CD14-positive monocyte (primary cell): Measurements from ENCODE around the gene TRMT5. TPM values are rescaled to one million over a fixed set of nuclear protein-coding genes. Genes with fewer than 3 reads are reported as not detected.

Experiments used
- DNase-seq, 3 donors: peaks; one replicate each; pipeline ENCODE4 v3.0.0-alpha.2; 2011 to 2022
- H2AFZ ChIP-seq: 2 replicates; pipeline ENCODE4 v1.6.0; 2012; ENCODE audit warnings: mild to moderate bottlenecking, low read depth, low read length, inconsistent platforms; ENCODE audit not compliant: insufficient read depth, poor library complexity, severe bottlenecking
- H3K27ac ChIP-seq, 2 donors: 1 replicate in 1 of 2; 2 replicates in 1 of 2; pipeline ENCODE4 v1.5.1; 2012 to 2013; ENCODE audit warnings: low read length in 2 of 2, control low read depth in 1 of 2, inconsistent platforms in 1 of 2, low read depth in 1 of 2, mild to moderate bottlenecking in 1 of 2
- H3K27me3 ChIP-seq, 2 donors: one replicate each; pipeline versions ENCODE4 v1.6.0 to v1.6.1; 2011 to 2013; ENCODE audit warnings: low read length in 2 of 2; ENCODE audit not compliant: control insufficient read depth in 2 of 2, insufficient read depth in 2 of 2
- H3K36me3 ChIP-seq, 2 donors: replicated peaks in 1 of 2; 1 replicate in 1 of 2; 2 replicates in 1 of 2; pipeline versions ENCODE4 v1.5.1 to v1.6.1; 2012 to 2013; ENCODE audit warnings: low read length in 2 of 2, control low read depth in 1 of 2, inconsistent platforms in 1 of 2, mild to moderate bottlenecking in 1 of 2; ENCODE audit not compliant: insufficient read depth in 2 of 2, control insufficient read depth in 1 of 2
- H3K4me1 ChIP-seq, 2 donors: 1 replicate in 1 of 2; 2 replicates in 1 of 2; pipeline versions ENCODE4 v1.5.1 to v1.6.1; 2012 to 2013; ENCODE audit warnings: low read length in 2 of 2, control low read depth in 1 of 2, inconsistent platforms in 1 of 2, mild to moderate bottlenecking in 1 of 2, moderate library complexity in 1 of 2; ENCODE audit not compliant: insufficient read depth in 2 of 2, control insufficient read depth in 1 of 2
- H3K4me2 ChIP-seq: replicated peaks from 2 replicates; pipeline ENCODE3; 2012; ENCODE audit warnings: low read length, moderate library complexity, mild to moderate bottlenecking; ENCODE audit not compliant: poor library complexity, severe bottlenecking; ENCODE audit errors: extremely low read depth
- H3K4me3 ChIP-seq, 3 experiments: fragments of 200-600 bp in 1 of 3; sonication (generic) in 1 of 3; replicated peaks in 1 of 3; 1 replicate in 2 of 3; 2 replicates in 1 of 3; pipeline ENCODE4 v1.5.1; 2011 to 2013; ENCODE audit warnings: low read length in 3 of 3, mild to moderate bottlenecking in 3 of 3, control low read depth in 2 of 3, low read depth in 2 of 3, inconsistent platforms in 1 of 3, moderate library complexity in 1 of 3
- H3K79me2 ChIP-seq: 2 replicates; pipeline ENCODE4 v1.6.0; 2012; ENCODE audit warnings: mild to moderate bottlenecking, control low read depth, inconsistent platforms, low read length, moderate library complexity; ENCODE audit not compliant: insufficient read depth
- H3K9ac ChIP-seq: 2 replicates; pipeline ENCODE4 v1.6.0; 2017; ENCODE audit warnings: low read length, mild to moderate bottlenecking; ENCODE audit not compliant: insufficient read depth, poor library complexity, severe bottlenecking
- H3K9me3 ChIP-seq, 2 donors: replicated peaks in 1 of 2; 1 replicate in 1 of 2; 2 replicates in 1 of 2; pipeline versions ENCODE4 v1.5.1 to v1.6.1; 2012 to 2013; ENCODE audit warnings: low read length in 2 of 2, control low read depth in 1 of 2; ENCODE audit not compliant: control insufficient read depth in 1 of 2, insufficient read depth in 1 of 2
- H4K20me1 ChIP-seq: 2 replicates; pipeline ENCODE4 v1.6.0; 2012; ENCODE audit warnings: mild to moderate bottlenecking, low read length, control low read depth, moderate library complexity; ENCODE audit not compliant: insufficient read depth
- H3K27ac Mint-ChIP-seq, 7 donors: one replicate each; pipeline ENCODE4 v1.8.0; 2020; ENCODE audit warnings: mild to moderate bottlenecking in 7 of 7, mixed read lengths in 7 of 7, moderate library complexity in 6 of 7, inconsistent platforms in 2 of 7
- H3K27me3 Mint-ChIP-seq, 3 donors: one replicate each; pipeline ENCODE4 v1.8.0; 2021 to 2022; ENCODE audit warnings: low read depth in 3 of 3, mild to moderate bottlenecking in 3 of 3, mixed read lengths in 3 of 3, moderate library complexity in 3 of 3, inconsistent platforms in 1 of 3
- H3K36me3 Mint-ChIP-seq, 2 donors: one replicate each; pipeline ENCODE4 v1.8.0; 2020; ENCODE audit warnings: mixed read lengths in 2 of 2, inconsistent platforms in 1 of 2, mild to moderate bottlenecking in 1 of 2
- H3K4me1 Mint-ChIP-seq: one replicate; pipeline ENCODE4 v1.8.0; 2020; ENCODE audit warnings: mild to moderate bottlenecking, mixed read lengths
- H3K4me3 Mint-ChIP-seq, 2 donors: one replicate each; pipeline ENCODE4 v1.8.0; 2020; ENCODE audit warnings: mild to moderate bottlenecking in 2 of 2, mixed read lengths in 2 of 2, moderate library complexity in 1 of 2
- H3K9me3 Mint-ChIP-seq, 7 donors: one replicate each; pipeline ENCODE4 v1.8.0; 2020 to 2022; ENCODE audit warnings: mixed read lengths in 7 of 7, mild to moderate bottlenecking in 6 of 7, moderate library complexity in 6 of 7, inconsistent platforms in 2 of 7
- WGBS: methylation state at CpG from one replicate; pipeline ENCODE4 v1.1.5; 2013; ENCODE audit warnings: missing lambda C conversion rate; ENCODE audit not compliant: insufficient coverage; 5-methylcytosine and 5-hydroxymethylcytosine counted together
- intact Hi-C, 2 donors: fragments of 100-400 bp; cut with micrococcal nuclease; formaldehyde crosslinking; loops; one replicate each; pipeline versions ENCODE4 v1.15.0 to v1.15.1; 2023
- polyA plus RNA-seq, 3 donors: library from polyadenylated mRNA; depleted of rRNA in 1 of 3; unstranded in 2 of 3; stranded (reverse) in 1 of 3; fragments of 300-500 nt in 2 of 3; fragments of >200 nt in 1 of 3; fragmentation: Illumina TruSeq in 2 of 3; gene quantifications; 1 replicate in 2 of 3; 2 replicates in 1 of 3; pipeline ENCODE4 v1.2.3, GENCODE V29; 2012 to 2021
- TF ChIP-seq, protein P1 (sequence below): fragments of 200-600 bp; IDR thresholded peaks from one replicate; pipeline ENCODE4 v1.8.0; 2022; ENCODE audit warnings: antibody characterized with exemption, mild to moderate bottlenecking

The TRMT5 gene
- polyA plus RNA-seq, 3 donors, result 0.89 to 2.8 (median 1.9) TPM

DNA sequence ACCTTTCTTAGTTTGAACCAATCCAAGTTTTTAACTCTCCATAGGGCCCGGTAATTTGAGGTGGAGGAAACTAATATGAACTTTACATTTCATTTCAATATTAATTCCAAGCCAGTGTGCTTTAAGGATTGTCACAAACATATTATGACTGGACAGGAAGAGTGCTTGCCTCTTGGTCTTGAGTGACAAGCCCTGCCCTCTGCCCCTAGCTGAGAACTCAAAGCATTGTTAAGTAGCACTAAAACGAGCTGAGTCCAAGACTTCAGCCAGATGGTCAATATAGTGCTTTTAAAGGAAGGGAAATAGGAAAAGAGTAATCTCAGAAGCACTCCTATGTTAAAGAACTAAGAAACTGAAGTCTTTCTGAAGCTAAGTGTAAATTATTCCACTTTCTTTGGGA, 17.1 kb downstream of the TRMT5 start:
- Mint-ChIP-seq H3K9me3 (peaks cover 7 to 17% (median 11%) of the 10 kb centered on the region in 7 donors), H3K27ac (no peak overlapping the region), H3K4me3 (no peak overlapping the region), H3K36me3 (peaks cover 2 to 10% of the 10 kb centered on the region in 2 donors), H3K27me3 (peaks cover 0 to 2% (median 2%) of the 10 kb centered on the region in 3 donors), H3K4me1 (no peaks in the 10 kb centered on the region)
- no peaks in the 10 kb centered on the region for H3K4me1 ChIP-seq
- no peaks in the 10 kb centered on the region for H3K27me3 ChIP-seq
- WGBS, result 67% methylated on average over 1 of the region's 2 CpGs
- H3K27ac ChIP-seq, result no peak overlapping the region
- H3K9me3 ChIP-seq, result peaks cover 6 to 8% of the 10 kb centered on the region in 2 donors
- H3K9ac ChIP-seq, result no peak overlapping the region
- no peaks in the 10 kb centered on the region for H4K20me1 ChIP-seq
- intact Hi-C loops, result no loop called here
- no peaks in the 10 kb centered on the region for H3K36me3 ChIP-seq
- no peak for DNase-seq
- no peak overlapping the region for H2AFZ ChIP-seq
- no peak overlapping the region for H3K4me3 ChIP-seq
- TF ChIP-seq, protein P1, sequence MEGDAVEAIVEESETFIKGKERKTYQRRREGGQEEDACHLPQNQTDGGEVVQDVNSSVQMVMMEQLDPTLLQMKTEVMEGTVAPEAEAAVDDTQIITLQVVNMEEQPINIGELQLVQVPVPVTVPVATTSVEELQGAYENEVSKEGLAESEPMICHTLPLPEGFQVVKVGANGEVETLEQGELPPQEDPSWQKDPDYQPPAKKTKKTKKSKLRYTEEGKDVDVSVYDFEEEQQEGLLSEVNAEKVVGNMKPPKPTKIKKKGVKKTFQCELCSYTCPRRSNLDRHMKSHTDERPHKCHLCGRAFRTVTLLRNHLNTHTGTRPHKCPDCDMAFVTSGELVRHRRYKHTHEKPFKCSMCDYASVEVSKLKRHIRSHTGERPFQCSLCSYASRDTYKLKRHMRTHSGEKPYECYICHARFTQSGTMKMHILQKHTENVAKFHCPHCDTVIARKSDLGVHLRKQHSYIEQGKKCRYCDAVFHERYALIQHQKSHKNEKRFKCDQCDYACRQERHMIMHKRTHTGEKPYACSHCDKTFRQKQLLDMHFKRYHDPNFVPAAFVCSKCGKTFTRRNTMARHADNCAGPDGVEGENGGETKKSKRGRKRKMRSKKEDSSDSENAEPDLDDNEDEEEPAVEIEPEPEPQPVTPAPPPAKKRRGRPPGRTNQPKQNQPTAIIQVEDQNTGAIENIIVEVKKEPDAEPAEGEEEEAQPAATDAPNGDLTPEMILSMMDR, result no peak
- H3K79me2 ChIP-seq, result no peaks in the 10 kb centered on the region
- no peak overlapping the region for H3K4me2 ChIP-seq

DNA sequence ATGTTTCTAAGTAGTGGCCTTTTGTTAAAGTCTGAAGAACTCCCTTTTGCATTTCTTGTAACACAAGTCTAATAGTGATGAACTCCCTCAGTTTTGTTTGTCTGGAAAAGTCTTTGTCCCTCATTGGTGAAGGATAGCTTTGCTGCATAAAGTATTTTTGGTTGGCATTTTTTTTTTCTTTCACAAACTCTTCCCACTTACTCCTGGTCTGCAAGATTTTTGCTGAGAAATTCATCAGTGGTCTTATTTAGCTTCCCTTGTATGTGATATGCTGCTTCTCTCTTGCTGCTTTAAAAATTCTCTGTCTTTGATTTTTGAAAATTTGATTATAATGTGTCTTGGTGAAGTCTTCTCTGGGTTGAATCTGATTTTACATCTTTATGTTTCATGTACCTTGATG, 22.7 kb downstream of the TRMT5 start:
- no peak overlapping the region for H3K9ac ChIP-seq
- no peak for DNase-seq
- intact Hi-C loops, result no loop called here
- no peaks in the 10 kb centered on the region for H3K4me1 ChIP-seq
- H3K4me3 ChIP-seq, result no peak overlapping the region
- no peak overlapping the region for H3K4me3 Mint-ChIP-seq
- H3K9me3 Mint-ChIP-seq, result peaks cover 28 to 48% (median 41%) of the 10 kb centered on the region in 7 donors
- TF ChIP-seq, protein P1, result no peak
- H3K79me2 ChIP-seq, result no peaks in the 10 kb centered on the region
- H3K27ac ChIP-seq, result no peak overlapping the region
- no peaks in the 10 kb centered on the region for H3K27me3 ChIP-seq
- no peak overlapping the region for H3K27ac Mint-ChIP-seq
- H3K4me2 ChIP-seq, result no peak overlapping the region
- H3K9me3 ChIP-seq, result peaks cover 22 to 30% of the 10 kb centered on the region in 2 donors
- no peaks in the 10 kb centered on the region for H4K20me1 ChIP-seq
- peaks cover 7% of the 10 kb centered on the region for H3K4me1 Mint-ChIP-seq
- peaks cover 3 to 23% of the 10 kb centered on the region in 2 donors for H3K36me3 Mint-ChIP-seq
- H3K27me3 Mint-ChIP-seq, result peaks cover 0 to 2% (median 0%) of the 10 kb centered on the region in 3 donors
- H3K36me3 ChIP-seq, result no peaks in the 10 kb centered on the region
- H2AFZ ChIP-seq, result no peak overlapping the region
